G401.6 (cell line): ENCODE data around the gene RNF40.
"Not testable (repeated sequence)": the region's sequence is repeated elsewhere in the genome, so short reads cannot be mapped to it uniquely, and the experiment has no call there.

Source experiments
- FAIRE-seq: peaks from 2 replicates; lab custom pipeline; 2012; peaks lifted over from hg19 to GRCh38; lab: Jason Lieb, UNC

The RNF40 gene

DNA sequence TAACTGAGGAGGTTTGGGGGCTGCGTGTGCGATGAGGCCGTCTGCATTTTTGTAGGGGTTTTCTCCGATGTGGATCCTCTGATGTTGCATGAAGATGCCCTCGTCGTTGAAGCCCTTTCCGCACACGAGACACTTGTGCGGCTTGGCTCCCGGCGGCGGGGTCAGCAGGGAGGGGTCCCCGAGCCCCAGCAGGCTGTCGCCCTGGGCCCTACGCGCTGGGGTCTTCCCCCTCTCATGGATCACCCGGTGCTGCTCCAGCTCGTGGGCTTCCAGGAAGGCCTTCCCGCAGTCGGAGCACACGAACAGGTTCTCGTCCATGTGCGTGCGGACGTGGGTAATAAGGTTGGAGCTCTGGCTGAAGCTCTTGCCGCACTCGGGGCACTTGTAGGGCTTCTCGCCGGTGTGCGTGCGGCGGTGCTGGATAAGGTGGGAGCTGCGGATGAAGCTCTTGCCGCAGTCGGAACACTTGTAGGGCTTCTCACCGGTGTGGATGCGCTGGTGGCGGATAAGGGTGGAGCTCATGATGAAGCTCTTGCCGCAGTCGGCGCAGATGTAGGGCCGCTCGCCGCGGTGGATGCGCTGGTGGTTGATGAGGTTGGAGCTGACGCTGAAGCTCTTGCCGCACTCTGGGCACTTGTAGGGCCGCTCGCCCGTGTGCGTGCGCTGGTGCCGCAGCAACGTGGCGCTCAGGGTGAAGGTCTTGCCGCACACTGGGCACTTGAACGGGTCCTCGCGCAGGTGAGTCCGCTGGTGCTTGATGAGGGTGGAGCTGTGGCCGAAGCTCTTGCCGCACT is 20.6 kb downstream of the RNF40 start:
- no peak for FAIRE-seq

DNA sequence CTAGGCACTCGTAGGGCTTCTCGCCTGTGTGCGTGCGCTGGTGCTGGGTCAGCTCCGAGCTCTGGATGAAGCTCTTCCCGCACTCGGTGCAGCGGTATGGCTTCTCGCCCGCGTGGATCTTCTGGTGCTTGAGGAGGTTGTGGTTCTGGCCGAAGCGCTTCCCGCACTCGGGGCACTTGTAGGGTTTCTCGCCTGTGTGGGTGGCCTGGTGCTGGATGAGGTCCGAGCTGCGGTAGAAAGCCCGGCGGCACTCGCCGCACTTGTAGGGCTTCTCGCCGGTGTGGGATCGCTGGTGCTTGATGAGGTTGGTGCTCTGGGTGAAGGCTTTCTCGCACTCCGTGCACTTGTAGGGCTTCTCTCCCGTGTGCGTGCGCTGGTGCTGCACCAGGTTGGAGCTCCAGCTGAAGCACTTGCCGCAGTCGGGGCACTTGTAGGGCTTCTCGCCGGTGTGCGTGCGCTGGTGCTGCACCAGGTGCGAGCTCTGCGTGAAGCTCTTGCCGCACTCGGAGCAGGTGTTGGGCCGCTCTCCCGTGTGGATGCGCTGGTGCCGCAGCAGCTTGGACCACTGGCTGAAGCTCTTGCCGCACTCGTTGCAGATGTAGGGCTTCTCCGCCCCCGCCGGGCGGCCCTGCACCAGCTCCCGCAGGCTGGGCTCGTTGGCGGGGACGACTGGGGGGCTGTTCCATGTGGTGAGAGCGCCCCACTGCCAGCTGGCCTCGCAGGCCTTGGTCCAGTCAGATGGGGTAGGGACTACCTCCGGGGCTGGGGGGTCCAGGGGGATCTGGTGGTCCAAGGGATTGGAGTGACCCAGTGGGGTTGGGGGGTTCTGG is 21.4 kb downstream of the RNF40 start:
- FAIRE-seq: no peak

DNA sequence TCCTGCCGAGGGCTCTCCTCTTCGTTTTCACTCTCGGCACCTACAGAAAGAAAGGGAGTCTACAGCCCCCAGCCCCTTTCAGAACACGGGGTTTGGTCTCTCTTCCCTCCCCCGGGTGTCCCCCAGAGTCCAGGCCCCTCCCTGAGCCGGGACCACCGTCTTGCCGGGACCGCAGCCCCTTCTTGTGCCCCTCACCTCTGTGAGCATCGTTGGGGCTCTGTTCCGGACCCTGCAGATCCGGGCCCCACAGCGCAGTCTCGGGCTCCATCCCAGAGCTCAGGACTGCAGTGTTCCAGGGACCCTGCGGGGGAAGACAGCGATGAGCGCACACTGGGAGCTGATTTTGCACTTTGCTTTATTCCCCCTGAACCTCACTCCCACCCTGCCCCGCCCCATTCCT is 22.1 kb downstream of the RNF40 start:
- no peak for FAIRE-seq

DNA sequence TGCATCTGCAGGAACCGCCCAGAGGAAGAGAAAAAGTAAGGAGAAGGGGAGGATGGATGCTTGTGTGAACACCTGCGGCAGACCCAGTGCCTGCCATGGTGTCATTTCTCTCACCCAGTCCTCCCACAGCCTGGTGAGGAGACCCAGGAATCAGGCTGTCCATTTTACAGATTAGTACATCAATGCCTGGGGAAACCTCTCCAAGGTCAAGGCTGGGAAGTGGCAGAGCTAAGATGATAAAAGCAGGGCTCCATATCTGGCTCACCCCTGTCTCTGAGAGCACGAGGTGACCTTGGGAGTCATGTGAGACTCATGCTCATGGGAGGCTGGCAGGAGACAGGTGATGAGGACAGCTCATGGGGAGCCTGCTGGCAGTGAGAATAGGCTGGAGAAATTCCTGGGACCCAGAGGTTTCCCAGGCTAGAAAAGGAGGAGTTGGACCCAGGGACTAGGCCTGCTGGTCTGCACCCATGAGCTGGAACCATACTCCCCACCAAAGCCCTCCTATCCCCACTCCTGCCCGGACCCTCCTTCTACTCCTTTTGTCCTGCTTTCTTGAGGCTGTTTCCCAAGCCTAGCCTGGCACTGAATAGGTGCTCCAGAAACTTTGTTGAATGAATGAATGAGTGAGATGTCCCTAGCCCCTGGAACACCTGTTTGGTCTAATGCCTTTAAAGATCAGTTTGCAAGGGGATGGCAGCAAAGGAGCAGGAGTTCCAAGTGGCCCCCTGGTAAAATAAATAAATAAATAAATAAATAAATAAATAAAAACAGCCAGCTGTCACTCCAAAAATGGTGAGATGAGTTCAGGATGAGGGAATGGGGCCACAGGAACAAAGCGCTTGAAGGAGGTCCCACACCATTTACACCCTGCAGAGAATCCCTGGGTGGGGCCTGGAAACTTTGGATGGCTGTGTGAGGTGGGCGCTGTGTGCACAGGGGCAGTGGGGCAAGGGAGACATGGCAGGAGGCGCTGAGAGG is 23.3 kb downstream of the RNF40 start:
- FAIRE-seq: no peak

DNA sequence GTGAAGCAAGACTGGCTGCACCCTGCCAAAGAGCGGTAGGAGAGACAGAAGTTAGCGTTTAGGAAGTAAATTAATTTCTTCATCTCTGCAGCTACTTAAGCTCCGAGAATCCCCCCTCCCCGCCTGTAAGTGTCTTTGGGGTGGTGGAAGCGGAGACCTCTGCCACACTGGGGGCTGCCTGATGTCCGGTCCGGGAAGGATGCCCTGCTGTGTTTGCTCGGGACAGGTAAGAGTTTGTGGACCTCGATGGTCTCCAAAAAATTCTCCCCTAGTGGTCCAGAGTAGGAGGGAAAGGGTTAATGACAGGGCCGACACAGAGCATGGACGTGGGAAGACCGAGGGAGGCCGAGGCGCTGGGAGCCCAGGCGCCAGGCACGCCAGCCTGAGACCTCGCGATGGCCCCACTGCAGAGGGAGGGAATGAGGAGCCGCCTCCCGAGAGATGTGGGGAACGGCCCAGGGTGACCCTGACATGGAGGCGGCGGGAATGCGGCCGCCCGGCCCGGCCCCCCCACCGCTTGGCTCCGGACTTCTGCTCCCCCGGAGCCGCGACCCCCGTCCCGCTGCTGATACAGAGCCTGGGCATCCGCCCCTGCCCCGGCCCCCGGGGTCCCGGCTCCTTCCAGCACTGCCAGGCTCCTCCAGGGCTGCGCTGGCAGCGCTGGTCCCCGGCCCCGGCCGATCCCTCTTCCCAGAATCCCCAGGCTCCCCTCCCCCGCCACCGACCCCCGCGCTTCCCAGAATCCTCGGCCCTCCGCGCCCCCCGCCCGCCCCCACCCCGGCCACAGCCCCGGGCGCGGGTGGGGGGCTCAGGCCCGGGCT is 24.2 kb downstream of the RNF40 start:
- no peak for FAIRE-seq

DNA sequence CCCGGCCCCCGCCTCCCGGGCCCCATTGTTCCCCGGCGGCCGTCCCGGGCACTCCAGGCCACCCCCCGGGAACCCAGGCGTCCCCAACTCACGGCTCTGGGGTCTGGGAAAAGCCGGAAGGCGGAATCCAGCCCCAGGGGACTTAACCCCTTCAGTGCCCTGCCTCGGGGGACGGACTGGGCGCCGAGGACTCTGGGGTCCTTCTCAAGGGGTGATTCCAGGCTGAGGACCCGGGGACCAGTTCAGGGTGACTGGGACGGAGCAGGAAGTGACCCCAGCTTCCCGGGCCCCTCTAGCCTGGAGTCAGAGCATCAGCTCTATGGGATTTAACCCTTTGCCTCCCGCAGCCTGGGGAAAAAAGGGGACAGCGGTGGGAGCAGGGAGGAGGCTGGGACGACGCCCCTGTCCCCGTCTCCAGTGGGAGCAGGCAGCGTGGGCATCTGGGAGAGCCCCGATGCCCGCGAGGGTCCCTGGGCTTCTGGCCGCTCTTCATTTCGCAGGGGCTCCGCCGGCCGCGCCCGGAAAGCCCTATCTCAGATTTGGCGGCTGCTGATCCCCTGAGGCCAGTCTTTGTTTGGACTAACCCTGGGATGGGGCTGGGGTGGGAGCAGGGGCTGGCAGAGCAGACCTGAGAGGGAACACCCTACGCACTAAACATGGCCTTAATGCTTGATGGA is 25.0 kb downstream of the RNF40 start, which contains the start of gene ZNF629:
TSS of gene ZNF629 (minus strand) at position 270 of the 677 bp plus-strand sequence. CDS start 2,723 bp downstream, outside the sequence.
- no peak for FAIRE-seq

DNA sequence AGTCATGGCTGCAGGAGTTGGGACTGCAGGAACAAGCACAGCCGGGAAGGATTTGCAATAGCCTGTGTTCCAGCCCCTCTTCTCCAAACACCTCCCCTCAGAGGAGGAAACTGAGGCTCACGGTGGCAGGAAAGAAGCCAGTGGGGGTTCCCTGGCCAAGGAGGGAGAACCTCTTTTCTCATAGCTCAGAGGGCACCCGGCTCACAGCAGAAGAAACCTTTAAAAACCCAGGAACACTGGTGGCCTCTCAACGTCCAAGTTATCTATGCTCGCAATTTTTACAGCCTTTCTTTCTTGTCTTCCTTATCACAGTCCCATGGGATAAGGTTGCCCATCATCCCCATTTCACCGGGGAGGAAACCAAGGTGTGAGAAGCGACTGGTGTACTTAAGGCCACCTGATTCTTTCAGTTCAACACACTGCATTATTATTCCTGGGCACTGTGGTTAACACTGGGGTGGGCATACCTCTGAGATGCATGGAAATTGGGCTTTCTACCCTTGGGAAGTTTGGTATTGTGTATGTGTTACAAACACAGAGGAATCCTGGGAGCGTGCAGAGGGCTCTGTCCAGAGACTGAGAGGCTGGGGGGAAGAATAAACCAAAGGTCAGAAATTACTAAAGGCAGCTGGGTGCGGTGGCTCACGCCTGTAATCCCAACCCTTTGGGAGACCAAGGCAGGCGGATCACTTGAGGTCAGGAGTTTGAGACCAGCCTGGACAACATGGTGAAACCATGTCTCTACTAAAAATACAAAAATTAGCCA is 25.7 kb downstream of the RNF40 start:
- FAIRE-seq: no peak

DNA sequence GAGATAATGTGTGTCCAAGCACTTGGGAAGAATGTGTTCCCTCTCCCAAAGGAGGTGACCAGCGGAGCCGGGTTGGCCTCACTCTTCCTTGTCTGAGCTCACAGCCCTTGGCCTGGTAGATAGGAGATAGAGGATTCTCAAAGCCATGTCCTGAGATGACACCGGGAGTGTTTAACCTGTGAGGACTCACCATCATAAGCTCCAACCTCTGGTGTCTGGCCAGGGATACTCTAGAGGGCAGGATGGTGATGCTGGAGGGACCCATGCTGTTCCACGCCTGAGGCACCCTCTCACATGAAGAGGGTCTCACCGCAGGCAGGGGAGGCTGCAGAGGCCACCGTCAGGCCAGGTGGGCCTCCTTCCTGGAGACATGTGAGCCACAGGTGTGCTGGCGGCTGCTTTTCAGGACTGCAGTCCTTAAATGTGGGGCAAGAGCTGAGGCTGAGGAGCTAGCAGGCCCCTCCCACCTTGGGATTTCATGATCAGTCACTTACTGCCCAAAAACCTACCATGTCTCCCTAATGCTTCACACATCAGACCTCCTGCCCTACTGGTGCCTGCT is 31.5 kb downstream of the RNF40 start:
- no peak for FAIRE-seq

DNA sequence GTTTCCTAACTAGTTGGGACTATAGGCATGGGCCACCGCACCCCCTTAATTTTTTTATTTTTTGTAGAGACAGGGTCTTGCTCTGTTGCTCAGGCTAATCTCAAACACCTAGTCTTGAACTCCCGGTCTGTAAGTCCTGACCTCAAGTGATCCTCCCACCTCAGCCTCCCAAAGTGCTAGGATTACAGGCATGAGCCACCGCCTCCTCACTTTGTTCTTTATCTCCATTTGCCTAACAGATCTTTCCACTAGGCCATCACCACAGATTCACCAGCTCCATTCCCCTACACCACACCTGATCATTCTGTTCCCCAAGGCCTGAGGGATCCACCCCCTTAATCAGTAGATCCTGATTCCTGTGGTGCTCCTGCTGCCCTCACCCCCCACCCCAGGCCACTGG is 32.5 kb downstream of the RNF40 start:
- no peak for FAIRE-seq

DNA sequence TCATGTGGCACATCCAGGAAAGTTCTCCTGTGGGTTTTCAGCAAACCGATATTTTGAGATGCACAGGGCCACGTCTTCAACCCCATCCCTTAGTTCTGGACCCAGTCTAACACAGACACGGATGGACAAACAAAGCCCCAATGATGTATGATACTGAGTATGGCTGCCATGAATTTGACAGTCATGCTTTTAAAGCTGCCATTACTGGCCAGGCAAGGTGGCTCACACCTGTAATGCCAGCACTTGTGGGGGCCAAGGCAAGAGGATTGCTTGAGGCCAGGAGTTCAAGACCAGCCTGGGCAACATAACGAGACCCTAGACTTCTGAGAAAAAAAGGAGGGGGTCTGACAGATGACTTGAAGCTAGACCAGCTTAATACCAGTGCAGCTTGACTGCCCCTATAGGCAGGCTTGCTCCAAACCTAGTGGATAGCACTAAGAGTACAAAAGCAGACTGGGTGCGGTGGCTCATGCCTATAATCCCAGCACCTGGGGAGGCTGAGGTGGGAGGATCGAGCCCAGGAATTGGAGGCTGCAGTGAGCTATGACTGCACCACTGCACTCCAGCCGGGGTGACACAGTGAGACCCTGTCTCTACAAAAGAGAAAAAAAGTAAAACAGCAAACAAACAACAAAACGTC is 35.7 kb downstream of the RNF40 start:
- peak; percentile 8 for FAIRE-seq

DNA sequence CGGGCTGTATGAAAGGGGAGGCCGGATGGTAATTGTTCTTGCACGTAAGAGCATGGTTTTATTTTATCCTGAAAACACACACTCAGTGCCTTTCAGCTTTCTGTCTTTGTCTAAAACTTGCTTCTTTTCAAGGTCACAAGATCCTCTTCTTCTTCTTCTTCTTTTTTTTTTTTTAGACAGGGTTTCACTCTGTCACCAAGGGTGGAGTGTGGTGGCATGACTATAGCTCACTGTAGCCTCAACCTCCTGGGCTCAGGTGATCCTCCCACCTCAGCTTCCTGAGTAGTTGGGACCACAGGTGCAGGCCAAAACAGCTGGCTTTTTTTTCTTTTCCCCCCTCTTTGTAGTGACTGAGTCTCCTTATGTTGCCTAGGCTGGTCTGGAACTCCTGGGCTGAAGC is 40.8 kb downstream of the RNF40 start:
- no peak for FAIRE-seq

DNA sequence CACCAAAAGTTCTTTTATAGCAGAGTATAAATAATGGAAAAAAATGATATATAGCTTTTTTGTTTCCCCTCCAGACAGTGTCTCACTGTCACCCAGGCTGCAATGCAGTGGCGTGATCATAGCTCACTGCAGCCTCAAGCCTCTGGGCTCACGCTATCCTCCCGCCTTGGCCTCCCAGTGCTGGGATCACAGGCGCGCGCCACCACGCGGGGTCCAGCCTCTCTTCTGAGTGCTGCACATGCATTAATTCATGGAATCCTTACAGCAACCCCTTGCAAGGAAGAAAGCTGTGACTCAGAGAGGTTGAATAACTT is 42.9 kb downstream of the RNF40 start:
- FAIRE-seq: no peak

DNA sequence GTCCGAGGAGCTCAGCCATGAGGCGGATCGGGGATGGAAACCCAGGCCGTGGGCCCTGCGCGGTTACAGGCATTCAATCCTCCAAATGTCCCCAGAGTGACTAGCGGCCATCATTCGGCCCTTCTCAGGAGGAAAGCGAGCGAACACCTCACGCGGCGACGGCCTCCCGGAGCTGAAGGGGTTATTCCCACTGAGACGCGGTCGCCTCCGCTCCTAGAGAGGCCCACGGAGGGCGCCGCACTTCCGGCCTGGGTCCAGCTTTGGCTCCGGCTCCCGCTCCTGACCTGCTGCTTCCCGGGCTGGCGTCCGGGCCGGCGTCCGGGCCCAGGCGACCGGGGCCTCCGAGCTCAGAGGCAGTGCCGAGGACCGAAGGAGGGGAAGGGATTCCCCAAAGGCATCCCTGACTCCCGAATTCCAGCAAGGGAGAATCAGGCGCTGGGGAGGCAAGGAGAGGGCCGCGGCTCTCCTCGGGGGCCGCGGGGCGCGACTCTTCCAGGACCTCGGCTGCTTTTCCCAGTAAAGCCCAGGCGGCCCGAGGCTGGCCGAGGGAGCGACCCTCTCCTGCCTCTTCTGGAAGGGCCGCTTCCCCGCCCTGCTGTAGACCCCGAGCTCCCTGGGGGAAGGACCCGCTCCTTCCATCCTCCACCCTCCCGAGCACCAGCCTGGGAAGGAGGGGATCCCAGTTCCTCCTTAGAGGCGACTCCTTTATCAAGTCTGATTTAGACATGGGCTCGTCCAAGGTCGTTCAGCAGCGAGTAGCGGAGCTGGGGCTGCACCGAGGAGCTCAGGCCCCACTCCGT is 43.4 kb downstream of the RNF40 start:
- no peak for FAIRE-seq

DNA sequence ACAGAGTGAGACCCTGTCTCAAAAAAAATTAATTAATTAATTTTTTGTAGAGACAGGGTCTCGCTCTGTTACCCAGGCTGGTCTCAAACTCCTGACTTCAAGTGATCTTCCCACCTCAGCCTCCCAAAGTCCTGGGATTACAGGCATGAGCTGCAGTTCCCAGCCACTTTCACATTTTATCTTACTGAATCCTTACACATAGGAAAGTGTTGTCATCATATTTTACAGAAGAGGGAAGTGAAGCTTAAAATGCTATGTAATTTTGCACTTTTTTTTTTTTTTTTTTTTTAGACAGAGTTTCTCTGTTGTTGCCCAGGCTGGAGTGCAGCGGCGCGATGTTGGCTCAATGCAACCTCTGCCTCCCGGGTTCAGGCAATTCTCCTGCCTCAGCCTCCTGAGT is 46.0 kb downstream of the RNF40 start:
- FAIRE-seq: no peak

DNA sequence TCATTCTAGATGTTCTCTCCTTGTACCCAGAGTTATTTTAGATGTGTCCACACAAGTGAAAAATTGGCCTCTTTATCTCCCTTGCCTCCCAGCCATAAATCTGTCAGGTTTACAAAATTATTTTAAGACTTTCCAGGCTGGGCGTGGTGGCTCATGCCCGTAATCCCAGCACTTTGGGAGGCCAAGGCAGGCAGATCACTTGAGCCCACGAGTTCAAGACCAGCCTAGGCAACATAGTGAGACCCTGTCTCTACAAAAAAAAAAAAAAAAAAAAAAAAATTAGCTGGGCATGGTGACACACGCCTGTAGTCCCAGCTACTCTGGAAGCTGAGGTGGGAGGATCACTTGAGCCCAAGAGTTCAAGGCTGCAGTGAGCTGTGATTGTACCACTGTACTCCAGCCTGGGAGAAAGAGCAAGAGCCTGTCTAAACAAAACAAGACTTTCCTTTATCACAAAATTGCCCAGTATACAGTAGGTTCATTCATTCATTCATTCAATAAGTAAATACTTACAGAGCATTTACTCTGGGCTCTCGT is 46.8 kb downstream of the RNF40 start:
- FAIRE-seq: not testable (repeated sequence)

DNA sequence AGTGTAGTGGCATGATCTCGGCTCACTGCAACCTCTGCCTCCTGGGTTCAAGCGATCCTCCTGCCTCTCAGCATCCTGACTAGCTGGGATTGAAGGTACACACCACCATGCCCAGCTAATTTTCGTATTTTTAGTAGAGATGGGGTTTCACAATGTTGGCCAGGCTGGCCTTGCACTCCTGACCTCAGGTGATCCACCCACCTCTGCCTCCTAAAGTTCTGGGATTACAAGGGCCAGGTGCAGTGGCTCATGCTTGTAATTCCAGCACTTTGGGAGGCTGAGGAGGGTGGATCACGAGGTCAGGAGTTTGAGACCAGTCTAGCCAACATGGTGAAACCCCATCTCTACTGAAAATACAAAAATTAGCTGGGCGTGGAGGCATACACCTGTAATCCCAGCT is 47.6 kb downstream of the RNF40 start:
- FAIRE-seq: not testable (repeated sequence)

DNA sequence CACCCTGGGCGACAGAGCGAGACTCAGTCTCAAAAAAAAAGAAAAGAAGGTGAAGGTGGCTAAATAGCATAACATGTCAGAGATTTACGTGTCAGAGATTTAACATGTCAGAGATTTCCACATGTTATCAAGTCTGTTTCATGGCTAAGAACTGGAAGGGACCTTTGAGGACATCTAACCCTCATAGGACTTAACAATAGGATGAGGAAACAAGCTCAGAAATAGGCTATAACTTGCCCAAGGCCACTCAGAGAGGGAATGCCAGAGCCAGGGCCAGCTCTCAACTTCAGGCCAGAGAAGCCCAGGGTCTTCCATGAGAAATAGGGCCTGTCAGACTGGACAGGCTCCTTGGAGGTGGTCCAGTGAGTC is 51.7 kb downstream of the RNF40 start:
- FAIRE-seq: no peak

DNA sequence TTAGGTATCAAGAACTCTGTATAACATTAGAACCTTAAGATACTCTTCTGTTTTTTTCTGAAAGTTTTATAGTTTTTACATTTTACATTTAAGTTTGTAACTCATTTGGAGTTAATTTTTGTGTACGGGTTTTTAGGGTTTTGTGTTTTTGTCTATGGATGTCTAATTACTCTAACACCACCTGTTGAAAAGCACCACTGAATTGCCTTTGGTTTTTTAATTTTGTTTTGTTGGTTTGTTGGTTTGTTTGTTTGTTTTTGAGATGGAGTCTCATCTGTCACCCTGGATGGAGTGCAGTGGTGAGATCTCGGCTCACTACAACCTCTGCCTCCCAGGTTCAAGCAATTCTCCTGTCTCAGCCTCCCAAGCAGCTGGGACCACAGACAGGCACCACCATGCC is 54.6 kb downstream of the RNF40 start:
- FAIRE-seq: no peak
